ENCODE measurements around the gene TOP3B.

DNA sequence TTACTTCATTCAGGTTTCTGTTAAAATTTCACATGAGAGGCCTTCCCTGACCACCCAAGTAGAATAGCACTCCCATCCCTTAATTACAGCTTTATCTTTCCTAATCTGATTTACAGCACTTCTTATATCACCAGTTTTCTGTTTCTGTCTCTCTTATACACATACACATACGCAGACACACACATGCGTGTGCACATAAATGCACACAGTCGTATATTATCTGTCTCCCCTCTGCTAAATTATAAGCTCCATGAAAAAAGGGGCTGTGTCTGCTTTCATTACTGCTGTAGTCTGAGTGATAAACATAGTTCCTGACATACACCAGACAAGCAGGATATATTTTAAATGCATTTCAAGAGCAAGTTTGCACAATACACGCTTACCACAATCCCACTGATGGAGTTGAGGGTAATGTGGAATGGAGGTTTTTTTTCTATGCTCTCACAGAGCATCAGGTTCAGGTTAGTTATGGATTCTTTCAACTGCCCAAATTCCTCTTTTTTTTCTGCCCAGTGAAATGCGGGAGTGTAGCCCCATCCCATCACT is 13.7 kb upstream of the TOP3B start:
- TF ChIP-seq, protein P1, sequence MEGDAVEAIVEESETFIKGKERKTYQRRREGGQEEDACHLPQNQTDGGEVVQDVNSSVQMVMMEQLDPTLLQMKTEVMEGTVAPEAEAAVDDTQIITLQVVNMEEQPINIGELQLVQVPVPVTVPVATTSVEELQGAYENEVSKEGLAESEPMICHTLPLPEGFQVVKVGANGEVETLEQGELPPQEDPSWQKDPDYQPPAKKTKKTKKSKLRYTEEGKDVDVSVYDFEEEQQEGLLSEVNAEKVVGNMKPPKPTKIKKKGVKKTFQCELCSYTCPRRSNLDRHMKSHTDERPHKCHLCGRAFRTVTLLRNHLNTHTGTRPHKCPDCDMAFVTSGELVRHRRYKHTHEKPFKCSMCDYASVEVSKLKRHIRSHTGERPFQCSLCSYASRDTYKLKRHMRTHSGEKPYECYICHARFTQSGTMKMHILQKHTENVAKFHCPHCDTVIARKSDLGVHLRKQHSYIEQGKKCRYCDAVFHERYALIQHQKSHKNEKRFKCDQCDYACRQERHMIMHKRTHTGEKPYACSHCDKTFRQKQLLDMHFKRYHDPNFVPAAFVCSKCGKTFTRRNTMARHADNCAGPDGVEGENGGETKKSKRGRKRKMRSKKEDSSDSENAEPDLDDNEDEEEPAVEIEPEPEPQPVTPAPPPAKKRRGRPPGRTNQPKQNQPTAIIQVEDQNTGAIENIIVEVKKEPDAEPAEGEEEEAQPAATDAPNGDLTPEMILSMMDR (conservative IDR thresholded peaks at IDR 0.05; ENCODE audit: low read depth in 2 of 2): no peak
- no peak for TF ChIP-seq POLR2AphosphoS5 (IDR thresholded peaks at IDR 0.05; ENCODE audit: low read depth)
- TF ChIP-seq EZH2 (IDR thresholded peaks at IDR 0.05; ENCODE audit: low read depth, unreplicated experiment): no peak
- no peak for TF ChIP-seq EZH2phosphoT487 (IDR thresholded peaks at IDR 0.05; ENCODE audit: unreplicated experiment)
- no peak for TF ChIP-seq ZNF114 (CRISPR knock-in tag; IDR thresholded peaks at IDR 0.05)
- TF ChIP-seq STAT1 (IDR thresholded peaks at IDR 0.05; ENCODE audit: unreplicated experiment): no peak
- no peak for TF ChIP-seq JUNB (IDR thresholded peaks at IDR 0.05; ENCODE audit: unreplicated experiment)
- TF ChIP-seq, protein P2, sequence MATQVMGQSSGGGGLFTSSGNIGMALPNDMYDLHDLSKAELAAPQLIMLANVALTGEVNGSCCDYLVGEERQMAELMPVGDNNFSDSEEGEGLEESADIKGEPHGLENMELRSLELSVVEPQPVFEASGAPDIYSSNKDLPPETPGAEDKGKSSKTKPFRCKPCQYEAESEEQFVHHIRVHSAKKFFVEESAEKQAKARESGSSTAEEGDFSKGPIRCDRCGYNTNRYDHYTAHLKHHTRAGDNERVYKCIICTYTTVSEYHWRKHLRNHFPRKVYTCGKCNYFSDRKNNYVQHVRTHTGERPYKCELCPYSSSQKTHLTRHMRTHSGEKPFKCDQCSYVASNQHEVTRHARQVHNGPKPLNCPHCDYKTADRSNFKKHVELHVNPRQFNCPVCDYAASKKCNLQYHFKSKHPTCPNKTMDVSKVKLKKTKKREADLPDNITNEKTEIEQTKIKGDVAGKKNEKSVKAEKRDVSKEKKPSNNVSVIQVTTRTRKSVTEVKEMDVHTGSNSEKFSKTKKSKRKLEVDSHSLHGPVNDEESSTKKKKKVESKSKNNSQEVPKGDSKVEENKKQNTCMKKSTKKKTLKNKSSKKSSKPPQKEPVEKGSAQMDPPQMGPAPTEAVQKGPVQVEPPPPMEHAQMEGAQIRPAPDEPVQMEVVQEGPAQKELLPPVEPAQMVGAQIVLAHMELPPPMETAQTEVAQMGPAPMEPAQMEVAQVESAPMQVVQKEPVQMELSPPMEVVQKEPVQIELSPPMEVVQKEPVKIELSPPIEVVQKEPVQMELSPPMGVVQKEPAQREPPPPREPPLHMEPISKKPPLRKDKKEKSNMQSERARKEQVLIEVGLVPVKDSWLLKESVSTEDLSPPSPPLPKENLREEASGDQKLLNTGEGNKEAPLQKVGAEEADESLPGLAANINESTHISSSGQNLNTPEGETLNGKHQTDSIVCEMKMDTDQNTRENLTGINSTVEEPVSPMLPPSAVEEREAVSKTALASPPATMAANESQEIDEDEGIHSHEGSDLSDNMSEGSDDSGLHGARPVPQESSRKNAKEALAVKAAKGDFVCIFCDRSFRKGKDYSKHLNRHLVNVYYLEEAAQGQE (IDR thresholded peaks at IDR 0.05; ENCODE audit: unreplicated experiment): no peak
- no peak for TF ChIP-seq ETS1 (IDR thresholded peaks at IDR 0.05)
- TF ChIP-seq NANOG (IDR thresholded peaks at IDR 0.05; ENCODE audit: borderline replicate concordance): no peak
- TF ChIP-seq CREB1 (CRISPR knock-in tag; IDR thresholded peaks at IDR 0.05; ENCODE audit: low read depth): no peak
- TF ChIP-seq ZNF331 (CRISPR knock-in tag; IDR thresholded peaks at IDR 0.05; ENCODE audit: low read depth): no peak
- TF ChIP-seq, protein P3, sequence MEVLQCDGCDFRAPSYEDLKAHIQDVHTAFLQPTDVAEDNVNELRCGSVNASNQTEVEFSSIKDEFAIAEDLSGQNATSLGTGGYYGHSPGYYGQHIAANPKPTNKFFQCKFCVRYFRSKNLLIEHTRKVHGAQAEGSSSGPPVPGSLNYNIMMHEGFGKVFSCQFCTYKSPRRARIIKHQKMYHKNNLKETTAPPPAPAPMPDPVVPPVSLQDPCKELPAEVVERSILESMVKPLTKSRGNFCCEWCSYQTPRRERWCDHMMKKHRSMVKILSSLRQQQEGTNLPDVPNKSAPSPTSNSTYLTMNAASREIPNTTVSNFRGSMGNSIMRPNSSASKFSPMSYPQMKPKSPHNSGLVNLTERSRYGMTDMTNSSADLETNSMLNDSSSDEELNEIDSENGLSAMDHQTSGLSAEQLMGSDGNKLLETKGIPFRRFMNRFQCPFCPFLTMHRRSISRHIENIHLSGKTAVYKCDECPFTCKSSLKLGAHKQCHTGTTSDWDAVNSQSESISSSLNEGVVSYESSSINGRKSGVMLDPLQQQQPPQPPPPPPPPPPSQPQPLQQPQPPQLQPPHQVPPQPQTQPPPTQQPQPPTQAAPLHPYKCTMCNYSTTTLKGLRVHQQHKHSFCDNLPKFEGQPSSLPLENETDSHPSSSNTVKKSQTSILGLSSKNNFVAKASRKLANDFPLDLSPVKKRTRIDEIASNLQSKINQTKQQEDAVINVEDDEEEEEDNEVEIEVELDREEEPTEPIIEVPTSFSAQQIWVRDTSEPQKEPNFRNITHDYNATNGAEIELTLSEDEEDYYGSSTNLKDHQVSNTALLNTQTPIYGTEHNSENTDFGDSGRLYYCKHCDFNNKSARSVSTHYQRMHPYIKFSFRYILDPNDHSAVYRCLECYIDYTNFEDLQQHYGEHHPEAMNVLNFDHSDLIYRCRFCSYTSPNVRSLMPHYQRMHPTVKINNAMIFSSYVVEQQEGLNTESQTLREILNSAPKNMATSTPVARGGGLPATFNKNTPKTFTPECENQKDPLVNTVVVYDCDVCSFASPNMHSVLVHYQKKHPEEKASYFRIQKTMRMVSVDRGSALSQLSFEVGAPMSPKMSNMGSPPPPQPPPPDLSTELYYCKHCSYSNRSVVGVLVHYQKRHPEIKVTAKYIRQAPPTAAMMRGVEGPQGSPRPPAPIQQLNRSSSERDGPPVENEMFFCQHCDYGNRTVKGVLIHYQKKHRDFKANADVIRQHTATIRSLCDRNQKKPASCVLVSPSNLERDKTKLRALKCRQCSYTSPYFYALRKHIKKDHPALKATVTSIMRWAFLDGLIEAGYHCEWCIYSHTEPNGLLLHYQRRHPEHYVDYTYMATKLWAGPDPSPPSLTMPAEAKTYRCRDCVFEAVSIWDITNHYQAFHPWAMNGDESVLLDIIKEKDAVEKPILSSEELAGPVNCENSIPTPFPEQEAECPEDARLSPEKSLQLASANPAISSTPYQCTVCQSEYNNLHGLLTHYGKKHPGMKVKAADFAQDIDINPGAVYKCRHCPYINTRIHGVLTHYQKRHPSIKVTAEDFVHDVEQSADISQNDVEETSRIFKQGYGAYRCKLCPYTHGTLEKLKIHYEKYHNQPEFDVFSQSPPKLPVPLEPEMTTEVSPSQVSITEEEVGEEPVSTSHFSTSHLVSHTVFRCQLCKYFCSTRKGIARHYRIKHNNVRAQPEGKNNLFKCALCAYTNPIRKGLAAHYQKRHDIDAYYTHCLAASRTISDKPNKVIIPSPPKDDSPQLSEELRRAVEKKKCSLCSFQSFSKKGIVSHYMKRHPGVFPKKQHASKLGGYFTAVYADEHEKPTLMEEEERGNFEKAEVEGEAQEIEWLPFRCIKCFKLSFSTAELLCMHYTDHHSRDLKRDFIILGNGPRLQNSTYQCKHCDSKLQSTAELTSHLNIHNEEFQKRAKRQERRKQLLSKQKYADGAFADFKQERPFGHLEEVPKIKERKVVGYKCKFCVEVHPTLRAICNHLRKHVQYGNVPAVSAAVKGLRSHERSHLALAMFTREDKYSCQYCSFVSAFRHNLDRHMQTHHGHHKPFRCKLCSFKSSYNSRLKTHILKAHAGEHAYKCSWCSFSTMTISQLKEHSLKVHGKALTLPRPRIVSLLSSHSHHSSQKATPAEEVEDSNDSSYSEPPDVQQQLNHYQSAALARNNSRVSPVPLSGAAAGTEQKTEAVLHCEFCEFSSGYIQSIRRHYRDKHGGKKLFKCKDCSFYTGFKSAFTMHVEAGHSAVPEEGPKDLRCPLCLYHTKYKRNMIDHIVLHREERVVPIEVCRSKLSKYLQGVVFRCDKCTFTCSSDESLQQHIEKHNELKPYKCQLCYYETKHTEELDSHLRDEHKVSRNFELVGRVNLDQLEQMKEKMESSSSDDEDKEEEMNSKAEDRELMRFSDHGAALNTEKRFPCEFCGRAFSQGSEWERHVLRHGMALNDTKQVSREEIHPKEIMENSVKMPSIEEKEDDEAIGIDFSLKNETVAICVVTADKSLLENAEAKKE (CRISPR knock-in tag; IDR thresholded peaks at IDR 0.05): no peak

All from GM23338 (cell line).